SK-MEL-5 (cell line): ENCODE data around the gene C19orf73. TPM values are rescaled to one million over a fixed set of nuclear protein-coding genes. Genes with fewer than 3 reads are reported as not detected.
A peak's percentile ranks its signal among the peaks of the same experiment; 100 is the strongest.
"Not testable (repeated sequence)": the region's sequence is repeated elsewhere in the genome, so short reads cannot be mapped to it uniquely, and the experiment has no call there.

ENCODE experiments used
- DNase-seq: peaks from one replicate; pipeline ENCODE4 v3.0.0-alpha.2; 2016; ENCODE audit warnings: low read depth, low spot score
- in situ Hi-C: cut with HindIII; loops from 2 replicates; pipeline ENCODE4 v1.10.0; 2016; ENCODE audit warnings: low sequenced_read_pairs, high pct_unique_total_duplicates, low pct_unique_long_range_greater_than_20kb
- total RNA-seq: library from RNA; depleted of rRNA; stranded (reverse); fragments of >200 nt; shearing (Covaris generic); gene quantifications from 2 replicates; pipeline ENCODE4 v1.2.3, GENCODE V29; 2014

C19orf73 gene
- total RNA-seq, 1 experiment from 2014 or later: 1.8 TPM

DNA sequence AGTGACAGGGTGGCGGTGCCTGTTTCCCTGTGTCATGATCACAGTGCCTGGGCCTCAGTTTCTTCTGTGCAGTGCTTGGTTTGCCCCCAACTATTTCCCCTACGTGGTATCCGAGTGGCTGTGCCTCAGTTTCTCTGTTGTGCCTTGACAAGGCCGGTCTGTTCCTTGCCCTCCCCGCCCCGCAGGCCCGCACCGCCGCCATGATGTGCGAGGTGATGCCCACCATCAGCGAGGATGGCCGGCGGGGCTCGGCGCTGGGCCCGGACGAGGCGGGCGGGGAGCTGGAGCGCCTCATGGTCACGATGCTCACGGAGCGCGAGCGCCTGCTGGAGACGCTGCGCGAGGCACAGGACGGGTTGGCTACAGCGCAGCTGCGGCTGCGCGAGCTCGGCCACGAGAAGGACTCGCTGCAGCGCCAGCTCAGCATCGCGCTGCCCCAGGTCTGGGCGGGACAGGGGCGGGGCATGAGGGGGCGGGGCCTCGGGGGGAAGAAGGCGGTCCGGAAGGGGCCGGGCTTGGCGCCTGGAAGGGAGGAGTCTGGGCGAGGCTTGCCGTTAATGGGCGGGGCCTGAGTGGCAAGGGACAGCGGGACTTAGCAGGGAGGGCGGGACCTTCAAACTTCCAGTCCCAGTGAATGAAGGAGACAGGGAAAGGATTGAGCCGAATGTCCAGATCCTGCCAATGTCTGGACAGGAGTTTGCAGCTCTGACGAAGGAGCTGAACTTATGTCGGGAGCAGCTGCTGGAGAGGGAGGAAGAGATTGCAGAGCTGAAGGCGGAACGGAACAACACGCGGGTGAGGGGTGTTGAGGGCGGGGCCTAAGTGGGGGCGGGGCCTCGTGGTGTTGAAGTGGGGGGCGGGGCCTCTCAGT, 9.0 kb upstream of the C19orf73 start:
- in situ Hi-C loops: no loop called here
- DNase-seq: peak; percentile 97

DNA sequence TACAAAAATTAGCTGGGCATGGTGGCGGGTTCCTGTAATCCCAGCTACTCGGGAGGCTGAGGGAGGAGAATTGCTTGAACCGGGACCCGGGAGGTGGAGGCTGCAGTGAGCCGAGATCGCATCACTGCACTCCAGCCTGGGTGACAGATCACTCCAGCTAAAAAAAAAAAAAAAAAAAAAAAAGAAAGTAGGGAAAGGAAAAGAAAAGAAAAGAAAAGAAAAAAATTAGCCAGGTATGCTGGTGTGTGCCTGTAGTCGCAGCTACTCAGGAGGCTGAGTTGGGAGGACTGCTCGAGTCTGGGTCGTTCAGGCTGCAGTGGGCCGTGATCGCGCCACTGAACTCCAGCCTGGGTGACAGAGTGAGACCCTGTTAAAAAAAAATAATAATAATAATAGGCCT, 8.3 kb upstream of the C19orf73 start:
- DNase-seq, in situ Hi-C loops: not testable (repeated sequence)

DNA sequence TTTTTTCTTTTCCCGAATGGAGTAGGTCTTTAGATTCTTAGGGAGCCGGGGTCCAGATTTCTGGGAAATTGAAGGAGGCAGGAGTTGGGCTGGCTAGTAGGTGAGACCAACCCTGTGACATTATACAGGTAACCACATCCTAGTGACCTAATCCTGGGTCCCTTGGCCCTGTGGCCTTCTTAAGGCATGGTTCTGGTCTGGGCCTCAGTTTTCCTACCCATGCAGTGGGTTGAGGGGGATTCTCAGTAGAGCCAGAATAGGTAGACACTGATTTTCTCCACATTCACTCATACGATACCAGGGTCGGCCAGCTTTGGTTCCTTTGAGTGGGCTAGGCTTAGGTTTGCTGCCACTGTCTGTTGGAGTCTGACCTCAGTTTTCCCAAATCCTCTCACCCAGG, 7.6 kb upstream of the C19orf73 start:
- DNase-seq: no peak
- in situ Hi-C loops: no loop called here

DNA sequence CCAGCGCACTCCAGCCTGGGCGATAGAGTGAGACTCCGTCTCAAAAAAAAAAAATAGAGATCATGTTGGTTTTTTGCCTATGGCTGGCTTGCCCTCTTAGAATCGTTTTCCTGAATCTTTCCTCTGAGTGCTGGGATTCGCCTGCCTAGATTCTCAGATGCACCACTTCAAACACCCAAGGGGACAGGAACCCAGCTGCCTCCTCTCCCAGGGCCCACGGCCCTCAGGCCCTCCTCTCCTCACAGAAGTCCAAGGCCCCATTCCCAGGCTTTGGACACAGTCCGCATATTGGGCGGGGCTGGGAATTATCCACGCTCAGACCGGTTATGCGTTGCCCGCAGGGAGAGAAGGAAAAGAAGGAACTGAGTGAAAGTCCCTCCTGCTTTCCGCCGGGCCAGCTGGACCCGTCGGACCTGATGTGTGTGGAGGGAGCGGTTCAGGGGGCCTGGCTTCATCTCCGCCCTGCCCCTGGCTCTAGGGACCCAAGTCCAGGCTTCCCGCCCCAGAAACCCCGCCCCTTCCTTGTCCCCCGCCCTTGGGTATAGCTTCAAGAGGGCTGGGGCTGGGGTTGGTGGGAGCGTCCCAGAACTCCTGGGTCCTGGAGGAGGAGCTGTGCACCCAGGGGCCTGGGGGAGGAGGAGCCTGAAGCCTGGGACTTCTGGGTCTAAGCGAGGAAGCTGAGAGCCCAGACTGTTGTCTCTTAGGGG, 6.2 kb upstream of the C19orf73 start:
- in situ Hi-C loops: no loop called here
- no peak for DNase-seq

DNA sequence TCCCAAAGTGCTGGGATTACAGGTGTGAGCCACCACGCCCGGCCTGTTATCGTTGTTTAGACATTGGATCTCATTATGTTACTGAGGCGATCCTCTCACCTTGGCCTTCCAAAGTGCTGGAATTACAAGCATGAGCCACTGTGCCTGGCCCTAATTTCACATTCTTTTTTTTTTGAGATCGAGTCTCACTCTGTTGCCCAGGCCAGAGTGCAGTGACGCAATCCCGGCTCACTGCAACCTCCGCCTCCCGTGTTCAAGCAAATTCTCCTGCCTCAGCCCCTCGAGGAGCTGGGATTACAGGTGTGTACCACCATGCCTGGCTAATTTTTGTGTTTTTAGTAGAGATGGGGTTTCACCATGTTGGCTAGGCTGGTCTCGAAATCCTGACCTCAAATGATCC, 4.3 kb upstream of the C19orf73 start:
- DNase-seq, in situ Hi-C loops: not testable (repeated sequence)

DNA sequence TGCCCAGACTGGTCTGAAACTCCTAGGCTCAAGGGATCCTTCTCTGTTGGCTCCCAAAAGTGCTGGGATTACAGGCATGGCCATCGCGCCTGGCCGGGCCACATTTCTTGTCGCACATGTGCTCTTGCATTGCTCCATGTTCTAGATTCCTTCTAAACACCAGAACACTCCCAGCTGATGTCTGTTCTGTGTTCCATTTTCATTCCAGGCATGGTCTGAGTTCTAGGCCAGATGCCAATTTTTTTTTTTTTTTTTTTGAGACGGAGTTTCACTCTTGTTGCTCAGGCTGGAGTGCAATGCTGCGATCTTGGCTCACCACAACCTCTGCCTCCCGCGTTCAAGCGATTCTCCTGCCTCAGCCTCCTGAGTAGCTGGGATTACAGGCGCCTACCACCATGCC, 2.9 kb upstream of the C19orf73 start:
- DNase-seq, in situ Hi-C loops: not testable (repeated sequence)

DNA sequence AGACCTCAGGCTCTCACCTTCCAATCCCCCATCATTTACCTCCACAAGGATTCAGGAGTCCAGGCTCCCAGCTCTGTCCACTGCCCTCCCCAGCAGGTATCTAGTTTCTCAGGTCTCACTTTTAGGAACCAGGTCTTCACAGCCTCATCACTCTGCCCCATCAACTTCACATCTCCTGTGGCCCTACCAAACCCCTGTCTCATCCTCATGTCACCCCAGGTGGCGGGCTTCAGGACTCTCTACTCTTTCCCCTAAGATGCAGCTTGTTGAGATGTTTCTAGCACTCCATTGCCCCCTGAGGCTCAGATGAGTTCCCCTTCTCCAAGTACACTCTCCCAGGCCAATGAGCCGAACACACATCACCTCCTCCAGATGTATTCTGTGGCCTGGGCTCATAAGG, 1.9 kb upstream of the C19orf73 start:
- in situ Hi-C loops: no loop called here
- no peak for DNase-seq

DNA sequence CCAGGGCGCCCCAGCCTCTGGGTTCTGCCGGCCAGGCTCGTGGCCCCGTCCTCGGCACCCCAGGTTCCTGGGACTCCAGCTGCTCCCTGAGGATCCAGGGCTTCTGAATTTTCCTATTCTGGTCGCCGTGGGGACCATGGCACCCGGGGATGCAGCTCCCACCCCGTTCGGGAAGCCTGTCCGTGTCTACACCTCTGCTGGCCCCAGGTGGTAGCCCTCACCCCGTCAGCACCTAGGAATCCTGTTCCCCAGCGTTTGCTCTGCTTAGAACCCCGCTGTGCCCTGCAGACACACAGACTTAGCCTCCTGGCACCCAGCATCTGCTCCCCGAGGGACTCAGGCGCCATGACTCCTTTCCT, 1.4 kb upstream of the C19orf73 start:
- in situ Hi-C loops: no loop called here
- no peak for DNase-seq

DNA sequence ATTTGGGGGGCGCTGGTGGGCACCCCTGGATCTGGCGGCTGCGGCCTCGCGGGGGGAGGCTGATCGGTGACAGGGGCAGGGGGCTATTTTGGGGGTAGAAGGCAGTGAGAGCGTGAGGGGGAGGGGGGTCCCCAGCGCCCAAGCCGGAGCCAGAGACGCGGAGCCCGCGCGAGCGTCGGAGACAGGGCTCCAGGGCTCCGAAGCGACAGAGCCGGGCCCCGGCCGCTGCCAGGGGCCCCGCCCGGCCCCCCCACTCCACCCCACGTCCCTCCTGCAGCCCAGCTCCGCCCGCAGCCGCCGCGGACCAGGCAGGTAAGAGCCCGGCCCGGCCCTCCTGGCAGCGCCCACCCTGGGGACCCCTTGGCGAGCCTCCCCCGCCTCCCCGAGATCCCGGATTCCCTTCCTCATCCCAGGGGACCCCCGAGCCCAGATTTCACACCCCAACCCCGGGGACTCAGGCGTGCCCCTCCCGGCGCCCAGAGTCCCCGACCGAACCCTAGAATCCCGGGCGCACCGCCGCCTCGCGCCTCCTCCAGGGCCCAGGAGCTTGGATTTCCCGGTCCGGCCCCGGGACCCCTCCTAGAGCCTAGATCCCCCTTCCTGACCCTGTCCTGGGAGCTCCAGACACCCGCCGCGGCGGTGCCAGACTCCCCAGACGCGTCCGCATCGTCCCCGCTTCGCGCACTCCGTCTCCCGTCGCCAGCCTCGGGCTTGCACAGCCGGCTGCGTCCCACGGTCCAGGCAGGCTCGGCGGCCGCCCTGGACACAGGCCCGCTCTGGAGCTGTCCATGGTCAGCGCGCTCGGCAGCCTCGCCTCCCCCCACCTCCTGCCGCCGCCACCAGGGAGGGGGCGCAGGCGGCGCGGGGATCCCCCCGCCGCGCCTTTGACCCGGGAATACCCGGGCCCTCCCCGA, 725 bp upstream of the C19orf73 start, which contains the start of gene PPFIA3:
Gene PPFIA3, plus strand, starts transcription at position 134 of the 914 bp plus-strand sequence. CDS start 8,330 bp downstream, outside the sequence.
- no peak for DNase-seq

DNA sequence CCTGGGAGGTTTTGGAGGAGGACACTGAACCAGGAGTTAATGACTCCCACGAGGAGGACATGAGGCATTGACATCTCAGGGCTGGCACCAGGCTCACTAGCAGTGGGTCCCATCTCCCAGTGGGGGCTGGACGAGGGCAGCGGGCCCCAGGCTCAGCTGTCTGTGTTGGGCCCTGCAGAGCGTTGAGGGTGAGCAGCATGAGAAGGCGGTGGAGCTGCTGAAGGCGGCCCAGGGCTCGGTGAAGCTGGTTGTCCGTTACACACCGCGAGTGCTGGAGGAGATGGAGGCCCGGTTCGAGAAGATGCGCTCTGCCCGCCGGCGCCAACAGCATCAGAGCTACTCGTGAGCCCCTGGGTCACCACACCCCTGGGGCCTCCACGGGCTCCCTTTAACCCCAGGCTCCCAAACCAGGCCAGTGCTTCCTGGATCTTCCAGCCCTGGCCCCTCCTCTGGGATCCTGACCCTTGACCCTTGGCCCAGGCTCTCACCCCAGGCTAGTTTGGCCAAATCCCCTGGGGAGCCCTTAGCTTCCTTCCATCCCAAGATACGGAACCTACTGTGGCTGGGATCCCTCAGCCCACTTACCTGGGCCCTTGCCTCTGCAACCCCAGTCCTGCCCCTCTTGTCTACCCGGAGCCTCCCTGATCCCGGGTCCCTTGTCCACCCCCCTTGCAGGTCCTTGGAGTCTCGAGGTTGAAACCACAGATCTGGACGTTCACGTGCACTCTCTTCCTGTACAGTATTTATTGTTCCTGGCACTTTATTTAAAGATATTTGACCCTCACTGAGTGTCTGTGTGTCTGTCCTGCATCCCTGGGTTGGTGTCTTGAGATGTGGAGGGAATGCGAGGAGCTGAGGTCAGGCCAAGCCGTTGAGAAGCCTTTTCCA, 1.0 kb downstream of the C19orf73 start:
- in situ Hi-C loops: no loop called here
- no peak for DNase-seq

More for the DNA sequence above, 725 bp upstream of the C19orf73 start, which contains the start of gene PPFIA3:
- in situ Hi-C loops: no loop called here

DNA sequence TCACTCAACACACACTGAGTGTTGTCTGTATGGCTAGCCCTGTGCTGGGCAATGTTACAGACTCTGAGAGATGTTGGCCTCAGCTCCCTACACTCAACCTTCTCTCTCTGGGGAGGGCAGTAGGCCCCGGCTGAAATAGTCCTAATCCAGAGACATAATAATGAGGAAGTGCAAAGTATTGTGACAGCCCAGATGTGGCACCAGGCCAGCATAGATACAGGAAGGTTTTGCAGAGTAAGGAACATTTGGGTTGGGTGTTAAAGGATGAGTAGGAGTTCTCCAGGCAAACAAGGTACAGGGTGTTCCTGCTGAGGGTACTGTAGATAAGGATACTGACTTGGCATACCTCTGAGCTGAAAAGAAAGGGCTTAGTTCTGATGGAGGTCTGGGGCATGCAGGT, 2.4 kb downstream of the C19orf73 start:
- in situ Hi-C loops: no loop called here
- no peak for DNase-seq

DNA sequence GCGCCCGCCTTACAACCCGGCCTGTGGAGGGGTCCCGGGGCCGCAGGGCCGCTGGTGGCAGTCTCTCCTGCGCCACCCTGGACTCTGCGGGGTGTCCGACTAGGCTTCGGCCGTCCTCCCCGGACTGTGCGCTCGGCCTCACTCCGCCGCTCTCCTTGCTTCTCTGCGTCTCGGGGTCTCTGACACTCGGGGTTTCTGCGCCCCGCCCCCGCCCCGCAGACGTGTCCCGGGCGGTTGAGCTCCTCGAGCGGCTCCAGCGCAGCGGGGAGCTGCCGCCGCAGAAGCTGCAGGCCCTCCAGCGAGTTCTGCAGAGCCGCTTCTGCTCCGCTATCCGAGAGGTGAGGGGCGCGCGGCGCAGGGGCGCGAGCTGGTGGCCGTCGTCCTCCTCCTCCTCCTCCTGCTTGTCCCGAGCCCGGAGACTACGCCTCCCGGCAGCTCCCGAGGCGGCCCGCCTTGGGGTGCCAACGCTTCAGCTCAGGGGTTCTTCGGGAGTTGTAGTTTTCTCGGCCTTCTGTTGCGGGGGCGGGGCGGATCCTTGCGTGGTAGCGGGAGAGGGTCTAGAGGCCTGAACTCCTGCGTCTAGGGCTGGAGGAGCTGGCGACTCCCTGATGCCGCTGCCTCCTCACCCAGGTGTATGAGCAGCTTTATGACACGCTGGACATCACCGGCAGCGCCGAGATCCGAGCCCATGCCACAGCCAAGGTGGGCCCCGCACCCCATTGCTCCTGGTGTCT, 4.1 kb downstream of the C19orf73 start:
- DNase-seq: no peak
- in situ Hi-C loops: no loop called here

DNA sequence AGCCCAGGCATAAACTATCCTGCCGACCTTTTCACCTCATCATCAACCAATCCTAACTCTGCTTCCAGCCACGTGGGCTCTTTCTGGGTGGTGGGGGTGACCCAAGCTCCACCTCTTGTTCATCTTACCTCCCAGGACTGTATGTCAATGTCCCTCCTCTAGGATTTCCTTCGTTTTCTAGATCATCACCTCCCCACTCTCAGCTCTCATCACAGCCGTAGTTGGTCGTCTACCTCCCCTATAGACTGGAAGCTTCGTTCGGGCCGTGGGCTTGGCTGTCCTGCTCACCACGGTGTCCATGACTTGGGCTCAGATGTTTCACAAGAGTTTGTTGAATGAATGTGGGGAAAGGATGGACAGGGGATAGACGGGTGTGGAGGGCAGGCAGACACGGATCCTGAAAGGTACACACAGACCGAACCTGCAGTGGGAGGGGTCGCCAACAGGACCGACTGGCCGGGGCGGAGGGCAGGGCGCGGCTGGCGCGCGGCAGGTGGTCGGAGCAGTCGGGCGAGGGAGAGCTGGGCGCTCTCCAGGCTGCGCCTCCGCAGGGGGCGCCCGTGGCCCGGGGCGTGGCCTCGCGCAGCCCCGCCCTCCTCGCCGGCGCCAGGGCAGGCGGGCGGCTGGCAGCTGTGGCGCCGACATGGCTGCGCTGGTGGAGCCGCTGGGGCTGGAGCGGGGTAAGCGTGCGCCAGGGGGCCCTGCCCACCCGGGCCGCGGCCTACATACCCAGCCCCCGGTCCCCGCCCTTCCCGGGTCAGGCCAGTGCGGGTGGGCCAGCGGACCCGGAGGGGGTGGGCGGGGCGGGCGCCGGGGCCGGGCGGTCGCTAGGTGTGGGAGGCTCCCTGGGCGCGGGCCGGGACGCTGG, 4.9 kb downstream of the C19orf73 start, which contains the start of gene LIN7B:
Gene LIN7B, plus strand, starts transcription at position 609 of the 868 bp plus-strand sequence. Its CDS starts 35 bp downstream, at position 644.
- peak; percentile 66 for DNase-seq
- in situ Hi-C loops: no loop called here

DNA sequence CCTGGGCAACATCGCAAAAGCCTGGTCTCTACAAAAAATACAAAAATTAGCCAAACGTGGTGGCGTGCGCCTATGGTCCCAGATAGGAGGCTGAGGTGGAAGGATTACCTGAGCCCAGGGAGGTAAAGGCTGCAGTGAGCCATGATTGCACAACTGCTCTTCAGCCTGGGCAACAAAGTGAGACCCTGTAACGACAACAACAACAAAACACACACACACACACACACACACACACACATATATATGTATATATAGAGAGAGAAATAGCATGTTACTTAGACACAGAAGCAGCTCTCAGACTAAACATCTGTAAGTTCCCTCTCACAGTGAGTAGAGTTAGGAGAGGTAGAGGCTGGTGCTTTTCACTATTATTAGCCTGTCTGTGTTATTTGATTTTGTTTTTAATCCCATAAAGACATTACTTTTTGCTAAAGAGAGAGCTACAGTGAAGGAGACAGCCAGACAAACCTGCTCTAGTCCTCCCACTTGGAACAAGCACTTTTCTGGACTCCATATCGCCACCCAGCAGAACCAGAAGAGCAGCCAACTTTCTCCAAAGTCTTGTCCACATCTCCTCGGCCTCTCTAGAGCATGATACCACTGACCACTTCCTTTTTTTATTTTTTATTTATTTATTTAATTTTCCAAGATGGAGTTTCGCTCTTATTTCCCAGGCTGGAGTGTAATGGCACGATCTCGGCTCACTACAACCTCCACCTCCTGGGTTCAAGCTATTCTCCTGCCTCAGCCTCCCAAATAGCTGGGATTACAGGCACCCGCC, 7.5 kb downstream of the C19orf73 start:
- DNase-seq: no peak
- in situ Hi-C loops: no loop called here

DNA sequence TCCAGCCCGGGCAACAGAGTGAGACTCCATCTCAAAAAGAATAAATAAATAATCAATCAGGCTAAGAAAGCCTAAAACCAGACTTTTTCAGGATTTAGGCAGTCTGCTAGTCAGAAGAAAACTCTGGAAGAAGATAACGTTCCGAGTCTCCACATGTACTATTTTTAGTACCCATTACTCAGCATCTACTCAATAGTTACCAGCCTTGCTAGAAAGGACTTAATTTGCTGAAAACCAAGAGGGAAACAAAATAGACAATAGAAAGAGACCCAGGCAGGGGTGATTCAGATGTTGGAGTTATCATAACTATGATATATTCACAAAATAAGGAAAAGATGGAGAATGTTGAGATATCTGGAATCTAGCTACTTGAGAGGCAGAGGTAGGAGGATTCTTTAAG, 8.4 kb downstream of the C19orf73 start:
- no peak for DNase-seq
- in situ Hi-C loops: no loop called here
